Bronchial smooth muscle cell (primary cell): ENCODE results near the gene OPRD1. TPM values are rescaled to one million over a fixed set of nuclear protein-coding genes. Genes with fewer than 3 reads are reported as not detected.

ENCODE experiments used
- total RNA-seq: library from RNA; depleted of rRNA; stranded (reverse); fragments of >200 nt; gene quantifications from 2 replicates; pipeline ENCODE4 v1.2.1, GENCODE V29; 2014

The OPRD1 gene
- total RNA-seq: not detected in 2 replicates

DNA sequence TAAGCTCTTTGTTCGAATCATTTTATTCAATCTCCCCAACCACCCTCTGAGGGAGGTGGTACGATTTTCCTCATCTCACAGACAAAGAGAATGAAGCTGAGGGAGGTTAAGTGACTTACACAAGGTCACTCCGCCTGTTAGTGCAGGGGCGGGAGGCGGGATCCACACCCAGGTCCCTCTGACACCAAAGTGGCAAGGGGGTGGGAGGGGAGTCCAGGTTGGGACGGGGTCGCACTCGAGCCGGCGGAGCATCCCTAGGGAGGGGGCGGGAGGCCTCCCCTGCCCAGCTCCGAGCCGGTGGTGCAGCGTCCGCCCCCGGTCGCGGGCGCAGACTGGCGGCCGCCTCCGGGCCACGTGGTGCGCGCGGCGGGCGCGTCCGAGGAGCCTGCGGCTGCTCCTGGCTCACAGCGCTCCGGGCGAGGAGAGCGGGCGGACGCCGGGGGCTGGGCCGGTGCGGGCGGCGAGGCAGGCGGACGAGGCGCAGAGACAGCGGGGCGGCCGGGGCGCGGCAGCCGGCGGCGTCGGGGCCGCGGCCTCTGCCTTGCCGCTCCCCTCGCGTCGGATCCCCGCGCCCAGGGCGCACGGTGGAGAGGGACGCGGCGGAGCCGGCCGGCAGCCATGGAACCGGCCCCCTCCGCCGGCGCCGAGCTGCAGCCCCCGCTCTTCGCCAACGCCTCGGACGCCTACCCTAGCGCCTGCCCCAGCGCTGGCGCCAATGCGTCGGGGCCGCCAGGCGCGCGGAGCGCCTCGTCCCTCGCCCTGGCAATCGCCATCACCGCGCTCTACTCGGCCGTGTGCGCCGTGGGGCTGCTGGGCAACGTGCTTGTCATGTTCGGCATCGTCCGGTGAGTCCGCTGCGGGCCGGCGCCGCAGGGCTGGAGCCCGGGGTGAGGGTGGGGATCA, at the start of gene OPRD1:
Gene OPRD1, plus strand, starts transcription at position 405 of the 903 bp plus-strand sequence. Its CDS starts 214 bp downstream, at position 619.

DNA sequence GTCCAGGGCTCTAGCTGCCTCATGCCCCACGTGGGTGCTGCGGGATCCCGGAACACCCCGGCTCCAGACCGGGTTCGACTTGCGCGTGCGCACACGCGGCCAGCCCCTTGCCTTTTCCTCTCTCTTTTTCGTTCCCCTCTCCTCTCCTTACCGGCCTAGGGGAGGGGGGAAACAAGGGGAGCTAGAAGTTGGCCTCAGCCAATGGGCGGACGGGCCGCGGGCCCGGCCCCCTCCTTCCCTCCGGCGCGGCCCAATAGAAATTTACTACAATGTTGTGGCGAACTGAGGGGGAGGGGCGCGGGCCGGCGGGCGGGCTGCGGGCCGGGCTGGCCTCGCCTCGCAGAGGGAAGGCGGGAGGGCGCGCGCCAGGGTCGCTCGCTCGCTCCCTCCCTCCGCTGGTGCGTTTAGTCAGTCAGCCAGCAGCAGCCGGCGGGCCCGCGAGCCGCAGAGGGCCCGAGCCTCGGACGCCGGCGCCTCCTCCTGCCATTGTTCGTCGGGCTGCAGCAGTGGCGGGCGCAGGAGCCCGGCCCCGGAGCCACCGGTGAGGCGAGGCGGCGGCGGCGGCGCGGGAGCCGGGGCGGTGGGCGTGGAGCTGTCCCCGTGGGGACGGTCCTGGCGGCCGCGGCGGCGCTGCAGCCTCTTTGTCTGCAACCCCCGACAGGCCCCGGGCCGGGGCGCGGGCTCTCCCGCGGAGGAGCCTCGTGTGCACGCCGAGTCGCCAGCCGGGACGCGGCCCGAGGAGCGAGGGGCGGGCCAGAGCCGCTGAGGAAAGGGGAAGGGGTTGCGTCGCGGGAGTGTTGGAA, 102.5 kb downstream of the OPRD1 start, which contains the start of gene EPB41:
Gene EPB41, plus strand, starts transcription at position 342 of the 803 bp plus-strand sequence. CDS start 72,869 bp downstream, outside the sequence.

Other genes starting within 250 kb of the OPRD1 start
- gene RAB42, start 219.9 kb upstream of the OPRD1 start, total RNA-seq: 3.6 and 3.8 TPM in 2 replicates
- gene TAF12, start 169.1 kb upstream of the OPRD1 start, total RNA-seq: 53.9 and 70.2 TPM in 2 replicates
- not detected in 2 replicates for gene RNU11, start 163.6 kb upstream of the OPRD1 start, total RNA-seq
- 4.1 and 5.5 TPM in 2 replicates for gene GMEB1, start 143.4 kb upstream of the OPRD1 start, total RNA-seq
- 33.0 and 35.3 TPM in 2 replicates for gene YTHDF2, start 75.2 kb upstream of the OPRD1 start, total RNA-seq
- 1.6 and 9.4 TPM in 2 replicates for gene EPB41, start 102.4 kb downstream of the OPRD1 start, total RNA-seq